GM23338 (cell line): ENCODE data around the gene CSN2. TPM values are rescaled to one million over a fixed set of nuclear protein-coding genes. Genes with fewer than 3 reads are reported as not detected.

Experiments
- ATAC-seq: fragments of 200-7000 bp; cut with Tn5 transposase; 3 replicates; pipeline ENCODE4 v1.9.1; 2020
- DNase-seq: peaks from one replicate; pipeline ENCODE4 v3.0.0-alpha.2; 2015; ENCODE audit warnings: low spot score
- H2AFZ ChIP-seq: fragments of 200-600 bp; sonication (generic); 2 replicates; pipeline ENCODE4 v1.8.0; 2016; ENCODE audit warnings: antibody characterized with exemption, mild to moderate bottlenecking, moderate library complexity
- H3F3A ChIP-seq: fragments of 200-600 bp; sonication (generic); replicated peaks from 2 replicates; pipeline ENCODE4 v1.8.0; 2017; ENCODE audit warnings: antibody characterized with exemption, mixed run types, low read depth
- H3K27ac ChIP-seq: fragments of 200-600 bp; sonication (generic); 2 replicates; pipeline ENCODE4 v1.6.1; 2016; ENCODE audit warnings: low read depth
- H3K27me3 ChIP-seq: fragments of 200-600 bp; sonication (generic); 2 replicates; pipeline ENCODE4 v1.8.0; 2016; ENCODE audit warnings: mild to moderate bottlenecking, mixed run types, moderate library complexity; ENCODE audit not compliant: insufficient read depth
- H3K36me3 ChIP-seq: fragments of 200-600 bp; sonication (generic); 2 replicates; pipeline ENCODE4 v1.8.0; 2016; ENCODE audit warnings: mild to moderate bottlenecking; ENCODE audit not compliant: insufficient read depth
- H3K4me1 ChIP-seq: fragments of 200-600 bp; sonication (generic); 2 replicates; pipeline ENCODE4 v1.8.0; 2016; ENCODE audit warnings: mild to moderate bottlenecking, moderate library complexity; ENCODE audit not compliant: insufficient read depth
- H3K4me2 ChIP-seq: fragments of 200-600 bp; sonication (generic); 2 replicates; pipeline ENCODE4 v1.7.1; 2017; ENCODE audit warnings: mixed run types
- H3K4me3 ChIP-seq: fragments of 200-600 bp; sonication (generic); 2 replicates; pipeline ENCODE4 v1.6.1; 2016; ENCODE audit warnings: mixed run types
- H3K79me2 ChIP-seq: fragments of 200-600 bp; sonication (generic); replicated peaks from 2 replicates; pipeline ENCODE4 v1.8.0; 2017; ENCODE audit warnings: mild to moderate bottlenecking; ENCODE audit not compliant: insufficient read depth
- H3K9me2 ChIP-seq: fragments of 200-600 bp; sonication (generic); 2 replicates; pipeline ENCODE4 v1.8.0; 2017; ENCODE audit not compliant: insufficient read depth
- H4K20me1 ChIP-seq: fragments of 200-600 bp; sonication (generic); replicated peaks from 2 replicates; pipeline ENCODE4 v1.8.0; 2017; ENCODE audit warnings: mild to moderate bottlenecking; ENCODE audit not compliant: insufficient read depth
- H3K27ac Mint-ChIP-seq: 2 replicates; pipeline ENCODE4 v1.8.0; 2020; ENCODE audit warnings: inconsistent platforms, mild to moderate bottlenecking, moderate library complexity, mixed read lengths
- H3K27me3 Mint-ChIP-seq: 3 replicates; pipeline ENCODE4 v1.8.0; 2022; ENCODE audit warnings: low read depth, mild to moderate bottlenecking, moderate library complexity, mixed read lengths, inconsistent platforms; ENCODE audit not compliant: insufficient read depth, poor library complexity
- H3K36me3 Mint-ChIP-seq: 3 replicates; pipeline ENCODE4 v1.8.0; 2021; ENCODE audit warnings: low read depth, mild to moderate bottlenecking, inconsistent platforms, moderate library complexity, mixed read lengths
- H3K4me1 Mint-ChIP-seq: 3 replicates; pipeline ENCODE4 v1.8.0; 2020; ENCODE audit warnings: mild to moderate bottlenecking, inconsistent platforms, mixed read lengths
- H3K4me3 Mint-ChIP-seq: 3 replicates; pipeline ENCODE4 v1.8.0; 2021; ENCODE audit warnings: moderate library complexity, mild to moderate bottlenecking, inconsistent platforms, mixed read lengths
- H3K9me3 Mint-ChIP-seq: 3 replicates; pipeline ENCODE4 v1.8.0; 2020; ENCODE audit warnings: moderate library complexity, mild to moderate bottlenecking, inconsistent platforms, mixed read lengths
- ETS1 ChIP-seq: IDR thresholded peaks from 2 replicates; pipeline ENCODE4 v1.6.1; 2016; ENCODE audit warnings: antibody characterized with exemption
- EZH2phosphoT487 ChIP-seq: fragments of 200-600 bp; sonication (generic); IDR thresholded peaks from one replicate; pipeline ENCODE4 v1.8.1; 2018; ENCODE audit warnings: antibody characterized with exemption; ENCODE audit not compliant: unreplicated experiment
- STAT1 ChIP-seq: IDR thresholded peaks from one replicate; pipeline ENCODE4 v1.6.1; 2016; ENCODE audit warnings: antibody characterized with exemption; ENCODE audit not compliant: unreplicated experiment
- ZNF331 ChIP-seq: fragments of 250-450 bp; sonication (Bioruptor Pico); IDR thresholded peaks from 2 replicates; pipeline ENCODE4 v1.5.0; 2020; ENCODE audit warnings: low read depth, mild to moderate bottlenecking, moderate library complexity
- ZNF462 ChIP-seq: fragments of 250-450 bp; sonication (Bioruptor Pico); IDR thresholded peaks from 2 replicates; pipeline ENCODE4 v1.5.0; 2020; ENCODE audit warnings: mild to moderate bottlenecking, moderate library complexity
- polyA plus RNA-seq: library from polyadenylated mRNA; unstranded; fragments of >200 nt; fragmentation: Nextera tagmentation; extraction: Ambion mirVana; gene quantifications from 2 replicates; pipeline ENCODE4 v1.2.1, GENCODE V29; 2016
- total RNA-seq: library from RNA; depleted of rRNA; stranded (reverse); fragments of >200 nt; shearing (Covaris generic); gene quantifications from 2 replicates; pipeline ENCODE4 v1.2.3, GENCODE V29; 2014

CSN2 gene
- total and polyA plus RNA-seq, 2 experiments from 2014 or later: not detected

GRCh38 chr4:69910016-69910782 is 55.3 kb downstream of the CSN2 start (continued):
- TF ChIP-seq ZNF462 (CRISPR knock-in tag) (no peak), ETS1 (no peak)

- ATAC-seq (no peak), DNase-seq (no peak)
- Mint-ChIP-seq H3K27ac (no peak overlapping the region), H3K4me3 (no peak overlapping the region), H3K9me3 (no peaks in the 10 kb centered on the region), H3K4me1 (no peaks in the 10 kb centered on the region), H3K27me3 (no peaks in the 10 kb centered on the region), H3K36me3 (no peaks in the 10 kb centered on the region)
- Histone ChIP-seq H4K20me1 (no peaks in the 10 kb centered on the region), H3K27me3 (no peaks in the 10 kb centered on the region), H2AFZ (no peak overlapping the region), H3K79me2 (no peaks in the 10 kb centered on the region), H3K4me1 (no peaks in the 10 kb centered on the region), H3K27ac (no peak overlapping the region), H3K4me3 (no peak overlapping the region), H3K9me2 (no peaks in the 10 kb centered on the region), H3K4me2 (no peak overlapping the region), H3K36me3 (no peaks in the 10 kb centered on the region), H3F3A (no peaks in the 10 kb centered on the region)
- no peak for TF ChIP-seq ZNF462 (CRISPR knock-in tag)
- no peak for TF ChIP-seq ZNF331
- no peak for TF ChIP-seq EZH2phosphoT487
- no peak for TF ChIP-seq STAT1
Measured at GRCh38 chr4:69909195-69909594, 56.3 kb downstream of the CSN2 start.
